HG03442 (cell line): ENCODE measurements around the gene TGM2.

ENCODE experiments used
- ATAC-seq: cut with Tn5 transposase; IDR thresholded peaks from one replicate; pipeline ENCODE4 v1.9.1; 2021; ENCODE audit warnings: mild to moderate bottlenecking, moderate library complexity; ENCODE audit not compliant: unreplicated experiment

The TGM2 gene

GRCh38 chr20:38162878-38163875, 1.9 kb downstream of the TGM2 start:
- ATAC-seq: no peak

GRCh38 chr20:38162149-38162548, 2.9 kb downstream of the TGM2 start:
- ATAC-seq: no peak

DNA sequence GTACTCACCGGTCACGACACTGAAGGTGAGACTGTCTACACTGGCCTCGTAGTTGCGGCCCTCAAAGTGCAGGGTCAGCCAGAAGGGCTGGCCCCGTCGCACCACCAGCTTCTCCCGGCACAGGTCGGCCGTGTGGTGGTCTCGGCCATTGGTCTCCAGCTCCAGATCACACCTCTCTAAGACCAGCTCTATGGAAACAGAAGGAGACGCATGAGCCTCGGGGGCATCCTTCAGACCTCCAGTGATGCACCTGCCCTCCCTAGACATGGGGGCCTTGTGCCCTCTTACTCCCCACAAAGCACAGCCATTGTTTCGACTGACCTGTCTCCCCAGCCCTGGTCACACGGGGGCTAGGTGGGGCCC, 3.7 kb downstream of the TGM2 start:
- ATAC-seq: no peak

DNA sequence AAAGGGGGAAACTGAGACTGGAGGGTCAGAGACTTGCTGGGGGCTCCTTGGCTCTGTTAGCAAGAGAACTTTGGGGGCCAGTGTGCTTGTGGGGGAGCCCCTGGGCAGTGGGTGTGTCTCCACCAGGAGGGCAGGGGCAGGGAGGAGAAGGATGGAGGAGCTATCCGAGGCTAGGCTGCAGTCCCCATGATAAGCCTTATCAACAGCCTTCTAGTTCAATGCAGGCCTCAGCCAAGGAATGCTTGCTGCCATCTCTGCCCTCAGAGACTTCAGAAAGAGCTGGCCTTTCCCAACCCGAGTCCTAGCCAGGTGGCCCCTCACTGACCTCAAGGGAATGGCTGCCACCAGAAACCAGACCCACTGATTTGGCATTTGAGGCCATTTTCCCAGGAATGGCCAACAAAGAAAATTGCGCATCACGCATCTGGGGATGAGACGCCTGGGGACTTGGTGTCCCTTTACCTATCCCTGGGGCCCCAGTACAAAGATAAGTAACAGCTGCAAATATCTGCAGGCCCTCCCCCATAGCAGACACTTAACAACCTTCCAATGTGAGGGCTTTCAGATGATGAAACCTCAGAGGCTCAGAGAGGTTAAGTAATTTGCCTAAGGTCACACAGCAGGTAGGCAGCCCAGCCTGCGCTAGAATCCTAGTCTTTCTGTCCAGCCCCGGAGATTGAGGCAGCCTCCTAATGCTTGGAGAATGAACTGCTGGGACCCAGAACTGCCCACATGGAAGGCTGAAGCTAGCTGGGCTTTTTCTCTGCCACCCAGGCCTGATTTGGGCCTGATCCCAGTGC, 4.9 kb downstream of the TGM2 start:
- no peak for ATAC-seq

DNA sequence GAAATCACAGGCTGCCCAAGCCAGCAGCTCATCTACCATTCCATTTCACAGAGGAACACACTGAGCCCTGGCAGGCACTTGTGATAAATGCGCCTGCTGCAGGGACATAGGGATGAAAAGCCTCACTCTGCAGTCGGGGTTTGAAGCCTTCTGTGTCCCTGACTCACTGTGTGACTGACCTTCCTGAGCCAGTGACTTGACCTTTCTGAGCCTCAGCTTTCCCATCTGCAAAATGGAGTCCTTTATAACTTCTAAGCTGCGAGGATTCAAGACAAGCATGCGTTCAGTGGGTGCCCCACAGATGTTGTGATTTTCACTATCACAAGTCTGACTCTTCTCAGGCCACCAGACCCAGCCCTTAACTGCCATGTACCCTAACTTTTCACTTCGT, 5.5 kb downstream of the TGM2 start:
- no peak for ATAC-seq

DNA sequence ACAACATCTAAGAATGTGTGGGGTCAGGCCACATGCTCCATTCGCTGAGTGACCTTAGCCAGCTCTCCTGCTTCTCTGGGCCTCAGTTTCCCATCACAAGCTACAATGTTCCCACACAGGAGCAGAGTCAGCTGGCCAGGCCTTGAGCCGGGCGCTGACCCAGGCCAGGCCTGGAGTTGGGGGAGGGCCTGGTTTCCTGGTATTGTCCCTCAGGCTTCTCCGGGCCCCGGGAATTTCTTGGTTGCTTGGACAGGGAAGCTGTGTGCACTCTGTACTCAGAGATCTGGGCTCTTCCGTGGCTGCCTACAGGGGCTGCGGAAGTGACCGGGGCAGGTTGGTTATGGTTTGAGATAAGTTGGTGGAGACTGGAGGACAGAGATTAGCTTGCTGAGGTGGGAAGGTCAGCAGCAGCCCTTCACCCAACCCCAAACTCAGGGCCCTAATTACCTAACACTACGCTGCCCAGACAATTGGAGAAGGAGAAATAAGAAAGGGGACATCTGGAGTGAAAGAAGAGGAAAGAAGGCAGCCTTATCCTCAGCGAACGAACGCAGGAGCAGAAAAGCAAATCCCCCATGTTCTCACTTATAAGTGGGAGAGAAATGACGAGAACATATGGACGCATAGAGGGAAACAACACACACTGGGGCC, 6.2 kb downstream of the TGM2 start:
- no peak for ATAC-seq

DNA sequence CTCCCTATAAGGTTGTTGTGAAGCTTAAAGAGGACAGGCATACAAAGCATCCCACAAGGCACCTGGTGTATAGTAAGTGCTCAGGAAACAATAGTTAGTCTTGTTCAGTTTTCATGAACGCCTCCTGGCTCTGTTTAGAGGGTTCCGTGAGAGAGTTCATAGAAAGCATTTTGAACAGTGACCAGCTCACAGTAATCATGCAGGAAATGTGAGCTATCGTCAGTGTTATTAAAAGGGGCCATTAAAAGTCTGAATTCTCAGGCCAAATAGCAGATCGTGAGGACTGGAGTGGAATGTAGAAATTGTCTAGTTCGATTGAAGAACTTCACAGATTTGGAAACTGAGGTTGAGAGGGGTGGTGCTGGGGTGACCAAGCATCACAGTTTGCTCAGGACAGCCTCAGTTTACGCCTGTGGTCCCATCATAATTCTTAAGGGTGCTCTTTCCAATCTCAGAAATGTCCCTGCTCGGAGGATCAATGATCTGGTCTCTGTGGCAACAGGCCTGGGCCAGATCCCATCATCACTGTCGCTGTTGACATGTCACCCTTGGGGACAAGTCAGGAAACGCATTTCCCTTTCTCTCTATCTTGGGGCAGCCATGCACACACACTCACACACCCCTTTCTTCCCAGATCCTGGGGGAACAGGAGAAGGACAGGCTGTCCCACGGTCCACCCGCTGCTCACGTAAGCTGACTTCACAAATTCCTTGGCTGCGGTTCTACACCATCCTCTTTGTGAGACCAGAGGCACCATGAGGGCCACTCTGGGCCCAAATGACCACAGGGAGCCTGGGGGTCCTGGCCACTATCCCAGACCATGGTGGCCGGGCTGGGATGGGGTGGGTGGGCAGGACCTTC, 7.2 kb downstream of the TGM2 start:
- no peak for ATAC-seq

GRCh38 chr20:38156888-38157634, 8.0 kb downstream of the TGM2 start:
- ATAC-seq: no peak

- ATAC-seq: no peak
Observed at GRCh38 chr20:38156280-38156679, 8.8 kb downstream of the TGM2 start.

DNA sequence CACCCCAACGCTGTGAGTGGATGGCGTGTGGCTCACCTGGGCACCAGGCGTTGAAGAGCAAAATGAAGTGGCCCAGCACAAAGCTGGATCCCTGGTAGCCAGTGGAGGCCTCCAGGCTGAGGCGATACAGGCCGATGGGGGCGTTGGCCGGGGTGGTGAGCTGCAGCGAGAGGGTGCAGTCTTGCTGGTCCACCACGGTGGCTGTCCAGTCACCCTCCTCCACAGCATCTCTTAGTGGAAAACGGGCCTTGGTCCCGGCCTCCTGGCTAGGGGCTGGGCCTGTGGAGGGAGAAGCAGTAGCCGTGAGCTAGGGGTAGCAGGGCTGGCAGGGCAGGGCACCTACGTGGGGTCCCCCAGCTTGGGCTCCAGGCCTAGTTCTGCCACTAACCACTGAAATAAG, 9.3 kb downstream of the TGM2 start:
- ATAC-seq: no peak

DNA sequence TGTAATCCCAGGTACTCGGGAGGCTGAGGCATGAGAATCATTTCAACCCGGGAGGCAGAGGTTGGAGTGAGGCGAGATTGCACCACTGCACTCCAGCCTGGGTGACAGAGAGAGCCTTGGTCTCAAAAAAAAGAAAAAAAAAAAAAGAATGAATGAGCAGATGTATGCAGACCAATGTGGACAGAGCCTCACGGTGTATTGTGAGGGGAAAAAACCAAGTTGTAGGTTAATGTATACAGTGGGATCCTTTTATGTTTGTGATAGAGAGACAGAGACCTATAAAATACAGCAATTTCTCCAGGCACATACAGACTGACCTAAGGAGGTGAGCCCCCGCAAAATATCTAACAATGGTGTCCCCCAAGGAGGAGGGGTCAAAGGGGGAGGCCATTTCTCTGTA, 11.7 kb downstream of the TGM2 start:
- ATAC-seq: no peak

GRCh38 chr20:38152621-38153221, 12.3 kb downstream of the TGM2 start:
- no peak for ATAC-seq

GRCh38 chr20:38152175-38152620, 12.9 kb downstream of the TGM2 start:
- ATAC-seq: no peak

DNA sequence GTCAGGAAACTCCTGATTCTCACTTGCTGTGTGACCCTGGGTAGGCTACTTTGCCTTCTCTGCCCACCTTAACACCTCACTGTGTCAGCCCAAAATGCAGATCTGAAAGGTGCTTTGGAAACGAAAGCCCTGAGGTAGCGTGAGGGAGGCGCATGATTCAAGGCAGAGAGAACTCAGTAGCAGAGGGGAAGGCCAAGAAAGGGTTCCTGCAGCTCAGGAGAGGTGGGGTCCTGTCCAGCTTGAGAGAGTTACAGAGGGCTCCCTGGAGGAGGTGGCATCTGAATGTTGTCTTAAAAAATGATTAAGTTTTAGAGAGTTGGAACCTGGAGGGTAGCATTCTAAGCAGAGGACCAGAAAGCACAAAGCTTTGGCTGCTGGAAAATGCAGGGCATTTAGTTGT, 13.6 kb downstream of the TGM2 start:
- ATAC-seq: no peak

DNA sequence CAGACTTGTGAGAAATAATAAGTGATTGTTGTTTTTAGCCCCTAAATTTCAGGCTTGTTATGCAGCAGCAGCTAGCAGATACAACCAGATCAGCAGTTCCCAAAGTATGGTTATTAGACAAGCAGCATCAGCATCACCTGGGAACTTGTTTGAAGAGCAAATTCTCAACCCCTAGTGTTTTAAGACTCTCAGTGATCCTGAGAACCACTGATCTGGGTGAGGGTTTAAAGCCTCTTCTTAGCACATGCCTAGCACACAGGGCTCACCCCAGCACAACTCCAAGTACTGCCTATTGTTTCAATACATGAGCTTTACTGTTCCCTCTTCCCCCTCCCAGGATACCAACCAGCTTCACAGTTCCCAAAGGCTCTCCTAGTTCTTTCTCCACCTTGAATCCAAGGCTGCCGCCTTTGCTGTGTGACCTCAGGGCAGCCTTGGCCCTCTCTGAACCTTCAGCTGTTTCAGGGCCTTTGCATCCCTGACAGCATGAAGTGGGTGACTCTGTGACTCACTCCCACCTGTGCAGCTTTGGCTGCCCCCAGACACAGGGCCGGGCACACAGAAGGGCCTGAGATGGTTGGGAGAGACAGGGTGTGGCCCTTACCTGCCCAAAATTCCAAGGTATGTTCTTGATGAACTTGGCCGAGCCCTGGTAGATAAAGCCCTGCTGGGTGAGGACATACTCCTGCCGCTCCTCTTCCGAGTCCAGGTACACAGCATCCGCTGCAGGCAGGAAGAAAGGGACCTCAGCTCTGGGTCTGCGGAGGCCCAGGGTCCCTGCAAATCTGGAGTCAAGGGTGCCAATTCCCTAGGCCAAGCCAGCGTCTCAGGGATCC, 14.5 kb downstream of the TGM2 start:
- no peak for ATAC-seq

- no peak for ATAC-seq
Observed at GRCh38 chr20:38148328-38149102, 16.6 kb downstream of the TGM2 start.

- no peak for ATAC-seq
Observed at GRCh38 chr20:38147751-38148150, 17.3 kb downstream of the TGM2 start.

DNA sequence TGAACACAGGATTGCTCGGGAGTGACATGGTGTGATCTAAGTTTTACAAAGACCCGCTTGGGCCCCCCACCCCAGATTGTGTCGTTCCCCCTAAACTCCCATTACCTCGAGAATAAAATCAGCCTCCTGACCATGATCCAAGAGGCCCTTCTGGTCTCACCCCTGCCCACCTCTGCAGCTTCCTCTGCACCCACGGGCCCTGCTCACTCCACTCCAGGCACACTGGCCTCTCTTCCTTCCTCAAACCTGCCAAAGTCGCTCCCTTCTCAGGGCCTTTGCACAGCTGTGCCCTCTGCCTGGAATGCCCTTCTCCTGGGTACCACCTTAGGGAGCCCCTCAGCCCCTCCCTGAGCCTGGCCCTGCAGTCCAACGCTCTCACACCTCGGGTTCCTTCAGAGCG, 17.9 kb downstream of the TGM2 start:
- no peak for ATAC-seq
